ENCODE data around the gene TEAD2.

TEAD2 gene

GRCh38 chr19:49357186-49357585 is 5.0 kb downstream of the TEAD2 start:
- Histone ChIP-seq H3K4me1 (ENCODE audit: insufficient read depth, insufficient read length) (no peaks in the 10 kb centered on the region), H3K27me3 (ENCODE audit: insufficient read depth, insufficient read length) (no peaks in the 10 kb centered on the region), H3K9me3 (ENCODE audit: insufficient read depth, low read length) (no peaks in the 10 kb centered on the region), H3K36me3 (ENCODE audit: insufficient read depth, insufficient read length, low read length) (peaks cover 68% of the 10 kb centered on the region), H3K9ac (ENCODE audit: insufficient read length, low read depth) (peak overlapping the region; percentile 21), H3K4me3 (ENCODE audit: insufficient read length, low read depth) (no peak overlapping the region)
- no peak for DNase-seq (ENCODE audit: low read depth, low spot score)
- TF ChIP-seq YY1 (IDR thresholded peaks at IDR 0.05; ENCODE audit: insufficient read depth, insufficient read length) (no peak), ZNF274 (IDR thresholded peaks at IDR 0.05; ENCODE audit: low read depth, low read length) (no peak), SUZ12 (IDR thresholded peaks at IDR 0.05; ENCODE audit: extremely low read depth, insufficient read depth, insufficient read length) (no peak)

- H3K4me1 ChIP-seq (ENCODE audit: insufficient read depth, insufficient read length) = no peaks in the 10 kb centered on the region
- H3K27me3 ChIP-seq (ENCODE audit: insufficient read depth, insufficient read length) = no peaks in the 10 kb centered on the region
- no peak overlapping the region for H3K9ac ChIP-seq (ENCODE audit: insufficient read length, low read depth)
- DNase-seq (ENCODE audit: low read depth, low spot score) = no peak
- H3K9me3 ChIP-seq (ENCODE audit: insufficient read depth, low read length) = no peaks in the 10 kb centered on the region
- H3K4me3 ChIP-seq (ENCODE audit: insufficient read length, low read depth) = no peak overlapping the region
- peaks cover 72% of the 10 kb centered on the region for H3K36me3 ChIP-seq (ENCODE audit: insufficient read depth, insufficient read length, low read length)
- TF ChIP-seq ZNF274 (IDR thresholded peaks at IDR 0.05; ENCODE audit: low read depth, low read length) = no peak
- TF ChIP-seq SUZ12 (IDR thresholded peaks at IDR 0.05; ENCODE audit: extremely low read depth, insufficient read depth, insufficient read length) = no peak
- no peak for TF ChIP-seq YY1 (IDR thresholded peaks at IDR 0.05; ENCODE audit: insufficient read depth, insufficient read length)
These were observed 5.8 kb downstream of the TEAD2 start for GRCh38 chr19:49356382-49356781.

DNA sequence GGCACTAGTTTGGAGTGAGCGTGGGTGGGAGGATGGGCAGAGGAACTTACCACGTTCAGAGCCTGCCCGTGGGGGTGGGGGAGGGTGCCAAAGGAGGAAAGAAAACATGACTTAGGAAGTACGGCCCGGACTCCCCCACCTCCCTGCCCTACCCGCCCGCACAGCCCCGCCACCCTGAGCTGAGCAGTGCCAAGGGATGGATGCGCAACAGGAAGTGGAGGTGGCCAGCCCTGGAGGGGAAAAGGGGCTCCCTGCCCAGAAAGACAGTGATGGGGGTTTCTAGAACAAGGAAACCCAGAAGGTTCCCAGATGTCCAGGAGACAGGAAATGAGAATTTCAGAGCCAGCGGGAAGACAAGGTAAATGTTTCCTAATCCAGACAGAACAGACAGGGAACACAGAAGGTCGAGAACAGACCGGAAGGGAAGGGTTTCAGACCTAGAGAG is 6.3 kb downstream of the TEAD2 start:
- TF ChIP-seq SUZ12 (IDR thresholded peaks at IDR 0.05; ENCODE audit: extremely low read depth, insufficient read depth, insufficient read length) (no peak), YY1 (IDR thresholded peaks at IDR 0.05; ENCODE audit: insufficient read depth, insufficient read length) (no peak)
- no peaks in the 10 kb centered on the region for H3K9me3 ChIP-seq (ENCODE audit: insufficient read depth, low read length)
- no peak overlapping the region for H3K4me3 ChIP-seq (ENCODE audit: insufficient read length, low read depth)
- no peaks in the 10 kb centered on the region for H3K27me3 ChIP-seq (ENCODE audit: insufficient read depth, insufficient read length)
- peaks cover 76% of the 10 kb centered on the region for H3K36me3 ChIP-seq (ENCODE audit: insufficient read depth, insufficient read length, low read length)
- no peak for DNase-seq (ENCODE audit: low read depth, low spot score)
- H3K9ac ChIP-seq (ENCODE audit: insufficient read length, low read depth) = no peak overlapping the region
- H3K4me1 ChIP-seq (ENCODE audit: insufficient read depth, insufficient read length) = no peaks in the 10 kb centered on the region

DNA sequence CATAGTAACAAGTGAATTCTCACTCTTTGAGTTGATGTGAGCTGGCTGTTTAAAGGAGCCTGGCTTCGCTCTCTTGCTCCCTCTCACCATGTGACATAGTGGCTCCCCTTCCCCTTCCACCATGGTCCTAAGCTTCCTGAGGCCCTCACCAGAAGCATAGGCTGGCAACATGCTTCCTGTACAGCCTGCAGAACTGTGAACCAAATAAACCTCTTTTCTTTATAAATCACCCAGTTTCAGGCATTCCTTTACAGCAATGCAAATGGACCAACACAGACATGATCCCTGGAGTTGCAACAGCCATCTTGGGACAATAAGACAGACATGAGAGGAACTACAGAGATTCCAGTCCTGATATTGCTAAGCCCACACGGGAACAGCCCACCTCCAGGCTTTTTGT is 12.6 kb downstream of the TEAD2 start:
- no peak for DNase-seq (ENCODE audit: low read depth, low spot score)
- H3K27me3 ChIP-seq (ENCODE audit: insufficient read depth, insufficient read length) = no peaks in the 10 kb centered on the region
- peaks cover 83% of the 10 kb centered on the region for H3K36me3 ChIP-seq (ENCODE audit: insufficient read depth, insufficient read length, low read length)

DNA sequence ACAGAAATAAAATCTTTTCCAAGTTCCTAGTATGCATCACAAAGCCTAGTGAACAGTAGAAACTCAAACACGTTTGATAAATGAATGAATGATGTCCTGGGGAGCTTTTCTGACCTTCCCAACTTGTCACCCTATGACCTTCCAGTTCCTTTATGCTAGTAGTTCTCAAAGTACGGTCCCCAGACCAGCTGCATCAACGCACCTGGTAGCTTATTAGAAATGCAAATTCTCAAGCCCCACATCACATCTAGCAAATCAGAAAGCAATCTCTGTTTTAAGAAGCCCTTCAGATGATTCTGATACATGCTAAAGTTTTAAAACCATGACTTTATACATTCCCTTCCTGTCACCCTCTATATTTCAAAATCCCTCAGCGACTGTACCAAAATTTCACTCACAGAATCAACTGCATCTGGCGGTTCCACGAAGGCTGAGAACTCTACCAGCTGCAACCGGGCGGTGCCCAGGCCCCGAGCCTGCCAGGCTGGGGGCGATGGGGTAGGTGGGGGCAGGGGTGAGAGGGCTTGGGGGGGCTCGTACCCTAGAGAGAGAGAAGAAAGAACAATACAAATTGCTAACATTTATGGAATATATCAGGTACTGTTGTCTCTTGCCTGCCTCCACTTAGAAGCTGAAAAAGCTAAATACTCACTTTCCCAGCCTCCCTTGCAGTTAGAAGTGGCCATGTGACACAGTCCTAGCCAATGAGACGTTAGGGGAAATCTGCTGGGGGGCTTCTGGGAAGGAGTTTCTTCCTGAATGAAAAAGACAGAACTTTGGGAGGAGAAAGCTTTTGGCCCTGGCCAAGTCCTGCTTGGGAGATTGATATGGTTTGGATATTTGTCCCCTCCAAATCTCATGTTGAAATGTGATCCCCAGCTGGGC is 13.7 kb downstream of the TEAD2 start:
- Histone ChIP-seq H3K9ac (ENCODE audit: insufficient read length, low read depth) (no peak overlapping the region), H3K4me1 (ENCODE audit: insufficient read depth, insufficient read length) (no peaks in the 10 kb centered on the region), H3K36me3 (ENCODE audit: insufficient read depth, insufficient read length, low read length) (peaks cover 84% of the 10 kb centered on the region), H3K9me3 (ENCODE audit: insufficient read depth, low read length) (peaks cover 7% of the 10 kb centered on the region; the same call in 1 of the 2 replicates), H3K4me3 (ENCODE audit: insufficient read length, low read depth) (no peak overlapping the region), H3K27me3 (ENCODE audit: insufficient read depth, insufficient read length) (no peaks in the 10 kb centered on the region)
- TF ChIP-seq YY1 (IDR thresholded peaks at IDR 0.05; ENCODE audit: insufficient read depth, insufficient read length) = no peak
- DNase-seq (ENCODE audit: low read depth, low spot score) = no peak

More for the DNA sequence above, 12.6 kb downstream of the TEAD2 start:
- TF ChIP-seq SUZ12 (IDR thresholded peaks at IDR 0.05; ENCODE audit: extremely low read depth, insufficient read depth, insufficient read length) = no peak
- no peak for TF ChIP-seq ZNF274 (IDR thresholded peaks at IDR 0.05; ENCODE audit: low read depth, low read length)
- Histone ChIP-seq H3K9ac (ENCODE audit: insufficient read length, low read depth) (no peak overlapping the region), H3K4me1 (ENCODE audit: insufficient read depth, insufficient read length) (no peaks in the 10 kb centered on the region), H3K9me3 (ENCODE audit: insufficient read depth, low read length) (peaks cover 7% of the 10 kb centered on the region; the same call in 1 of the 2 replicates), H3K4me3 (ENCODE audit: insufficient read length, low read depth) (no peak overlapping the region)

DNA sequence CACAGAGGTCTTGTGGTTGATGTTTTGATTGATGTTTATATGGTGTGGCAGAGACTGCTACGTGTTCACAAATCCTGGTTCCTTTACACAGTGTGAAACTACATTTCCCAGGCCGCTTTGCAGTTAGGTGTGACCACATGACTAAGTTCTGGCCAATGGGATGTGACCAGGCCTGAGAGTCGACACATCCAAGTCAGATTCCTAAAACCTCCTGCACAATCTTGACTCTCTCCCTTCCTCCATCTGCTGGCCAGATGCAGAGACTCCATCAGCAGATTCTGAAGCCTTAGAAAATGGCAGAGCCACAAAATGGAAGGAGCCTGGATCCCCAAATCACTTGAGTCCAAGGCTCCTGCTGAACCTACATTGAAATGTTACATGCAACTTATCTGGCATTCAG is 14.4 kb downstream of the TEAD2 start:
- no peak for DNase-seq (ENCODE audit: low read depth, low spot score)
- no peak overlapping the region for H3K9ac ChIP-seq (ENCODE audit: insufficient read length, low read depth)
- peaks cover 7% of the 10 kb centered on the region; the same call in 1 of the 2 replicates for H3K9me3 ChIP-seq (ENCODE audit: insufficient read depth, low read length)
- H3K36me3 ChIP-seq (ENCODE audit: insufficient read depth, insufficient read length, low read length) = peaks cover 84% of the 10 kb centered on the region
- TF ChIP-seq ZNF274 (IDR thresholded peaks at IDR 0.05; ENCODE audit: low read depth, low read length) (no peak), SUZ12 (IDR thresholded peaks at IDR 0.05; ENCODE audit: extremely low read depth, insufficient read depth, insufficient read length) (no peak), YY1 (IDR thresholded peaks at IDR 0.05; ENCODE audit: insufficient read depth, insufficient read length) (peak; percentile 12)
- H3K4me3 ChIP-seq (ENCODE audit: insufficient read length, low read depth) = no peak overlapping the region
- no peaks in the 10 kb centered on the region for H3K4me1 ChIP-seq (ENCODE audit: insufficient read depth, insufficient read length)
- H3K27me3 ChIP-seq (ENCODE audit: insufficient read depth, insufficient read length) = no peaks in the 10 kb centered on the region

DNA sequence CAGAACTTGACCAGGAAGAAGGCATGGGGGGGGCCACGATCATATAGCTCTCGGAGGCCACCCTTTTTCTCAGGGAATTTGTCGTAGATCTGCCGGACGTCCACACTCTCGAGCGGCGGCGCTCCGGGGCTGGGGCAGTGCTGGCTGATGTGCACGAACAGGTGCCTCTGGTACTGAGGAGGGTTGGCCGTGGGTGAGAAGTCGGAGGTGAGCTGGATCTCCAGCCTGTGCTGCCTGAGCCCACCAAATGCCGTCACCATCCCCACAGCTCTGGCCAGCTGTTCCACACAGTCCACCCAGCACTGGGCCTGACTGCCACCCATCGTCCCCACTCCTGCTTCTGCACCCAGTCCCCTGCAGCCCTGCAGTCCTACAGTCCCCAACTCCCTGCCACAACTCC is 15.0 kb downstream of the TEAD2 start:
- Histone ChIP-seq H3K9ac (ENCODE audit: insufficient read length, low read depth) (no peak overlapping the region), H3K36me3 (ENCODE audit: insufficient read depth, insufficient read length, low read length) (peaks cover 85% of the 10 kb centered on the region), H3K4me3 (ENCODE audit: insufficient read length, low read depth) (no peak overlapping the region), H3K9me3 (ENCODE audit: insufficient read depth, low read length) (peaks cover 7% of the 10 kb centered on the region; the same call in 1 of the 2 replicates), H3K27me3 (ENCODE audit: insufficient read depth, insufficient read length) (no peaks in the 10 kb centered on the region), H3K4me1 (ENCODE audit: insufficient read depth, insufficient read length) (no peaks in the 10 kb centered on the region)
- DNase-seq (ENCODE audit: low read depth, low spot score) = no peak
- TF ChIP-seq SUZ12 (IDR thresholded peaks at IDR 0.05; ENCODE audit: extremely low read depth, insufficient read depth, insufficient read length) = no peak
- no peak for TF ChIP-seq ZNF274 (IDR thresholded peaks at IDR 0.05; ENCODE audit: low read depth, low read length)
- TF ChIP-seq YY1 (IDR thresholded peaks at IDR 0.05; ENCODE audit: insufficient read depth, insufficient read length) = no peak

All from NT2/D1 (cell line).